NCI-H510A treated with DMSO at 0.1 percent for 48 hours (cell line): Measurements from ENCODE around the gene SLC16A3.
"Not testable (repeated sequence)": the region's sequence is repeated elsewhere in the genome, so short reads cannot be mapped to it uniquely, and the experiment has no call there.

Source experiments
- DNase-seq: peaks from one replicate; lab custom pipeline; 2025; lab: John Stamatoyannopoulos, UW

SLC16A3 gene

GRCh38 chr17:82204831-82205719 is 23.8 kb upstream of the SLC16A3 start:
- DNase-seq: no peak

GRCh38 chr17:82205720-82206508 is 22.9 kb upstream of the SLC16A3 start:
- peak; percentile 96 for DNase-seq

- not testable (repeated sequence) for DNase-seq
Observed at GRCh38 chr17:82210655-82211054, 18.2 kb upstream of the SLC16A3 start.

- DNase-seq: peak; percentile 34
Observed at GRCh38 chr17:82212331-82213250, 16.3 kb upstream of the SLC16A3 start, which contains the start of gene CCDC57. Gene CCDC57, minus strand, starts transcription at chr17:82212842. Its CDS starts 10,898 bp downstream, at chr17:82201944.

- DNase-seq: no peak
Observed at GRCh38 chr17:82213251-82214011, 15.4 kb upstream of the SLC16A3 start.

- DNase-seq: no peak
Observed at GRCh38 chr17:82214012-82214628, 14.7 kb upstream of the SLC16A3 start.

- DNase-seq: no peak
Observed at GRCh38 chr17:82215095-82215971, 13.5 kb upstream of the SLC16A3 start.

GRCh38 chr17:82215972-82216300 is 12.9 kb upstream of the SLC16A3 start:
- DNase-seq: no peak

GRCh38 chr17:82216301-82217119 is 12.3 kb upstream of the SLC16A3 start:
- no peak for DNase-seq

GRCh38 chr17:82217120-82217529 is 11.7 kb upstream of the SLC16A3 start:
- DNase-seq: no peak

GRCh38 chr17:82217530-82218204 is 11.2 kb upstream of the SLC16A3 start:
- no peak for DNase-seq

- no peak for DNase-seq
Observed at GRCh38 chr17:82218349-82219075, 10.3 kb upstream of the SLC16A3 start.

- no peak for DNase-seq
Observed at GRCh38 chr17:82219083-82219482, 9.8 kb upstream of the SLC16A3 start.

- DNase-seq: no peak
Observed at GRCh38 chr17:82219753-82220709, 8.8 kb upstream of the SLC16A3 start.

- DNase-seq: no peak
Observed at GRCh38 chr17:82221341-82221902, 7.4 kb upstream of the SLC16A3 start.

- no peak for DNase-seq
Observed at GRCh38 chr17:82222816-82223215, 6.0 kb upstream of the SLC16A3 start.
